ENCODE results near the gene TAP1. TPM values are rescaled to one million over a fixed set of nuclear protein-coding genes. Genes with fewer than 3 reads are reported as not detected.

TAP1 gene
- total and polyA plus RNA-seq, 2 donors (not counting 1 experiment from before 2014, with no cell fraction given), result 126 to 184 TPM

- no peaks in the 10 kb centered on the region for H3K27me3 Mint-ChIP-seq
- intact Hi-C loops (cut with micrococcal nuclease), result loop anchor here (5.0 kb wide), 1 partner anchor 173 kb away; the partner anchor contains the start of gene HLA-DQB1
- peaks cover 6% of the 10 kb centered on the region for H4K20me1 ChIP-seq (ENCODE audit: control insufficient read depth, insufficient read depth, low read length, poor library complexity, severe bottlenecking)
- peak overlapping the region; percentile 60 to 97 for H3K27ac ChIP-seq (ENCODE audit: low read length in 2 of 2)
- ATAC-seq (ENCODE audit: low read depth) (no peak), DNase-seq (peak; percentile 60)
- H3K4me1 ChIP-seq (ENCODE audit: control insufficient read depth in 2 of 2, insufficient read depth in 2 of 2, low read length in 2 of 2), result peaks cover 61 to 76% of the 10 kb centered on the region in 2 donors
- peak overlapping the region; percentile 99 for H3K27ac Mint-ChIP-seq
- H3K4me3 Mint-ChIP-seq, result peak overlapping the region; percentile 95
- CTCF ChIA-PET, result interaction anchor here (1.1 to 11.0 kb wide), 7 partner anchors 16 to 158 kb away, joined by 3 to 359 read pairs (median 4); partner anchors contain the start of genes PSMB9 and TAP1
- H3K9me3 Mint-ChIP-seq (ENCODE audit: insufficient read depth), result no peaks in the 10 kb centered on the region
- H3K4me2 ChIP-seq (replicated peaks; ENCODE audit: low read depth, low read length, poor library complexity, severe bottlenecking), result peak overlapping the region; percentile 73
- H3K27me3 ChIP-seq (replicated peaks in 1 of 4; ENCODE audit: control extremely low read depth in 1 of 4, control insufficient read depth in 3 of 4, insufficient read depth in 4 of 4, low read length in 3 of 4), result no peaks in the 10 kb centered on the region
- TF ChIP-seq EZH2 (IDR thresholded peaks at IDR 0.05; ENCODE audit: borderline replicate concordance, insufficient read depth, low read depth, low read length, poor library complexity, severe bottlenecking) (no peak), CTCF (IDR thresholded peaks at IDR 0.05) (no peak)
- peaks cover 10 to 47% of the 10 kb centered on the region in 2 experiments for H3K36me3 ChIP-seq (replicated peaks in 1 of 2; ENCODE audit: control extremely low read depth in 1 of 2, control insufficient read depth in 1 of 2, extremely low read depth in 1 of 2, insufficient read depth in 2 of 2, low read length in 1 of 2)
- peaks cover 81% of the 10 kb centered on the region for H3K4me1 Mint-ChIP-seq
- POLR2A ChIA-PET, result interaction anchor here (3.4 to 9.7 kb wide), 3 partner anchors 15 to 131 kb away, joined by 36 to 282 read pairs (median 37); partner anchors contain the start of genes PSMB9 and TAP1
- H3K79me2 ChIP-seq (ENCODE audit: control insufficient read depth, insufficient read depth, low read length), result peaks cover 83% of the 10 kb centered on the region
- peak overlapping the region in 3 of 5 experiments; percentile 7 to 19 (median 8) for H3K4me3 ChIP-seq (ENCODE audit: control extremely low read depth in 1 of 5, extremely low read depth in 1 of 5, insufficient read depth in 1 of 5, low read depth in 2 of 5, low read length in 4 of 5)
- 17% methylated on average over 7 of the region's 9 CpGs for WGBS (ENCODE audit: insufficient coverage)
- no peaks in the 10 kb centered on the region for H3K9me3 ChIP-seq (ENCODE audit: control extremely low read depth in 1 of 3, control insufficient read depth in 2 of 3, insufficient read depth in 1 of 3, low read length in 2 of 3)
- H2AFZ ChIP-seq (ENCODE audit: insufficient read depth, low read depth, low read length, poor library complexity, severe bottlenecking), result no peak overlapping the region
- H3K9ac ChIP-seq (ENCODE audit: low read length), result peak overlapping the region; percentile 96
These were observed 12.8 kb downstream of the TAP1 start for GRCh38 chr6:32840604-32841246.

- Histone ChIP-seq H4K20me1 (ENCODE audit: control insufficient read depth, insufficient read depth, low read length, poor library complexity, severe bottlenecking) (no peaks in the 10 kb centered on the region), H3K4me1 (ENCODE audit: control insufficient read depth in 2 of 2, insufficient read depth in 2 of 2, low read length in 2 of 2) (peaks cover 59 to 69% of the 10 kb centered on the region in 2 donors), H3K9me3 (ENCODE audit: control extremely low read depth in 1 of 3, control insufficient read depth in 2 of 3, insufficient read depth in 1 of 3, low read length in 2 of 3) (no peaks in the 10 kb centered on the region), H3K9ac (ENCODE audit: low read length) (no peak overlapping the region), H3K27ac (ENCODE audit: low read length in 2 of 2) (peak overlapping the region; percentile 1 to 97), H3K79me2 (ENCODE audit: control insufficient read depth, insufficient read depth, low read length) (peaks cover 82% of the 10 kb centered on the region), H3K36me3 (replicated peaks in 1 of 2; ENCODE audit: control extremely low read depth in 1 of 2, control insufficient read depth in 1 of 2, extremely low read depth in 1 of 2, insufficient read depth in 2 of 2, low read length in 1 of 2) (peaks cover 19 to 51% of the 10 kb centered on the region in 2 experiments), H2AFZ (ENCODE audit: insufficient read depth, low read depth, low read length, poor library complexity, severe bottlenecking) (no peak overlapping the region), H3K4me3 (ENCODE audit: control extremely low read depth in 1 of 5, extremely low read depth in 1 of 5, insufficient read depth in 1 of 5, low read depth in 2 of 5, low read length in 4 of 5) (no peak overlapping the region), H3K4me2 (replicated peaks; ENCODE audit: low read depth, low read length, poor library complexity, severe bottlenecking) (peak overlapping the region; percentile 73), H3K27me3 (replicated peaks in 1 of 4; ENCODE audit: control extremely low read depth in 1 of 4, control insufficient read depth in 3 of 4, insufficient read depth in 4 of 4, low read length in 3 of 4) (no peaks in the 10 kb centered on the region)
- ATAC-seq (ENCODE audit: low read depth) (no peak), DNase-seq (no peak)
- intact Hi-C loops (cut with micrococcal nuclease), result loop anchor here (2.0 to 5.0 kb wide), 2 partner anchors 42 to 55 kb away; no protein-coding TSS in a partner anchor
- POLR2A ChIA-PET, result interaction anchor here (1.4 to 9.7 kb wide), 8 partner anchors 16 to 145 kb away, joined by 4 to 282 read pairs (median 8); partner anchors contain the start of genes BRD2, HLA-DMA, PSMB9 and TAP1
- peaks cover 84% of the 10 kb centered on the region for H3K4me1 Mint-ChIP-seq
- TF ChIP-seq EZH2 (IDR thresholded peaks at IDR 0.05; ENCODE audit: borderline replicate concordance, insufficient read depth, low read depth, low read length, poor library complexity, severe bottlenecking) (no peak), CTCF (IDR thresholded peaks at IDR 0.05) (no peak)
- H3K9me3 Mint-ChIP-seq (ENCODE audit: insufficient read depth), result no peaks in the 10 kb centered on the region
- 94% methylated on average over 13 of the region's 15 CpGs for WGBS (ENCODE audit: insufficient coverage)
- H3K27ac Mint-ChIP-seq, result peak overlapping the region; percentile 99
- no peaks in the 10 kb centered on the region for H3K27me3 Mint-ChIP-seq
- H3K4me3 Mint-ChIP-seq, result peak overlapping the region; percentile 38
- CTCF ChIA-PET, result interaction anchor here (1.1 to 11.0 kb wide), 29 partner anchors 11 to 425 kb away, joined by 3 to 359 read pairs (median 11); partner anchors contain the start of genes HLA-DMA, PSMB9 and TAP1
These were observed 14.1 kb downstream of the TAP1 start for GRCh38 chr6:32839356-32839755.
